HG03025 (cell line): ENCODE results near the gene USP1.

Source experiments
- ATAC-seq: cut with Tn5 transposase; IDR thresholded peaks from one replicate; pipeline ENCODE4 v1.9.1; 2021; ENCODE audit warnings: mild to moderate bottlenecking, moderate library complexity; ENCODE audit not compliant: unreplicated experiment, low FRiP score

USP1 gene

DNA sequence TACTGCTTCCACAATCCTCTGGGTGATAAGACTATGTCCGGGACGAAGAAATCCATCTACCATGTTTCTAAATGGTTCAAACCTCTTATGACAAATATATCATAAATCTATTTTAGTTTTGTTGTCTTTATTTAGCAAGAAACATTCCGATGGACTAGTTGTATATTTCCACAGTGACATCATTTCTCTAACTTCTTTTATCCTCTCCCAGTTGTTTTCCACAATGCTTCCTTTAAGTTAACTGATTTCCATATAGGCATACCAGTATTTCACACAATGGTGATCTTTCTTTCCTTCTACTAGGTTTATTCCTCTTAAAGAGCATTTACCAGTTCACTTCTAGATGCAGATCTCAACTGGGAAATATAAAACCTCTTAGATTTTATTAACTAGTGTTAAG is 44.8 kb downstream of the USP1 start:
- no peak for ATAC-seq

GRCh38 chr1:62484824-62485468 is 48.1 kb downstream of the USP1 start:
- ATAC-seq = no peak

GRCh38 chr1:62487956-62488355 is 51.1 kb downstream of the USP1 start:
- no peak for ATAC-seq

DNA sequence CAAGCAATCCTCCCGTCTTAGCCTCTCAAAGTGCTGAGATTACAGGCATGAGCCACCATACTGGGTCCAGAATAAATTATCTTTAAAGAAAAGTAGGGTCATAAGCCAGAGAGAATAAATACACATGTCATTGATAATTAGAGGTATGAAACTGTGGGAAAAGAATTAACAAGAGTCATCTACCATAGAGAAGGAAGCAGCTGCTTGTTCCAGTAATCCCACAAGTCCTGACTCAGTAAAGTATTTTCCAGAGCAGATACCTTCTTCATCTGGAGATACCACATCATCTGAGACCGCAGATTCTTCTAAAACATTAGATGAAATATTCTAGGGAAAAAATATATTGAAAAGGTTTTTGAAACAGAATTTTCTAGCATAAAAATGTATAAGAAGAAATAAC is 55.7 kb downstream of the USP1 start:
- ATAC-seq = no peak

DNA sequence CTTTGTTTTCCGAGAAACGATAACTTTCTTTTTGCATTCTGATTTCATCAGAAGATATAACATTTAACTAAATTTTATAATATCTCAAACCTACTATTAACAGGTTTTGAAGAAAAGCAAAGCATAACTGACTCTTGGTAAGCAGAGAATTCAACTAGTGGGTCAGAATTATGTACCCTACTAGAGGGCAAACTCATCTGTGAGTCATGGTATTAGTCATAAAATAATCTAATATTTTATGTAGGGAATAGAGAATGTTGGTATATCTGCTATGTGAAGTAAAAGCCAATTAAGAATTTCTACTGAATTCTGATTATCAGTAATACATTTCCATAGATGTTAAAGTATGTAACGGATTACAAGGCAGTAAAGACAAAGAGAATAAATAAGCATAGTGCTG is 56.8 kb downstream of the USP1 start:
- ATAC-seq = no peak

- no peak for ATAC-seq
These were observed 57.3 kb downstream of the USP1 start for GRCh38 chr1:62494137-62494536.

DNA sequence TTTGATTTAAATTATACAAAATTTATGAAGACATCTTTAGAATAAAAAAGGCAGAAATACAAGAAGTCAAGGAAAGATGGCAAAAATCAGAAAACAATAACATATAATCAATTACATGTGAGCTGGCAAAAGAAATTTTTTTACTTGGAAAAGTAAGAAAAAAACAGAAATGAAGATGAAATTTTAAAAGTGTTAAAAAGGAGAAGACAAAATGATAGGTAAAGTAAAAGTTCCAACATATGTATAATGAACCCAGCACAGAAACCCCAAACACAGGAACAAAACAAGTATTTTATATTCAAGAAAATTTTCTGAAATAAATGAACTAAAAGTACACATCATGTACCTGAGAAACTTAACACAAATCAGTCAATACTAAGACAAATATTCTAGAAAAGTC is 63.4 kb downstream of the USP1 start:
- no peak for ATAC-seq
